Measurements from ENCODE around the gene CLEC4E.
"Not testable (repeated sequence)": the region's sequence is repeated elsewhere in the genome, so short reads cannot be mapped to it uniquely, and the experiment has no call there.

Gene CLEC4E

DNA sequence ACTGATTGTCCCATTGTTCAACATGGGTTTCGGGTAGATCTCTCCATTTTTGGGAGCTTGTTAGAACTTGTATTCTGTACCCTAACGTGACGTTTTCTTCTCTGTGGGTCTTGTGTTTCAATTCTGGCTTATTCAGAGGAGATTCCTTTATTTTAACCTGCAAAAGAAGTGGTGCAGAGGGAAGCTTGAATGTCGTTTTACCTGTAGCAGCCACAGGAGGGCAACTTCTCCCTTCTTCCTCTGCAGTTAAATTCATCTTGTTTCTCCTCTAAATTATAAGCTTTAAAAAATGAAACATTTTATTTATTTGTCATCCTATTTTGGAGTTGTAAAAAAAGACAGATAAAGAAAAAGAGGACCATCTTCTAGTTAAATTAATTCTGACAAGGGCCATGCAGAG, 41.1 kb downstream of the CLEC4E start:
- H3K36me3 ChIP-seq, result no peaks in the 10 kb centered on the region
- TF ChIP-seq CTCF (IDR thresholded peaks at IDR 0.05; ENCODE audit: low read depth, low read length), result peak; percentile 32

DNA sequence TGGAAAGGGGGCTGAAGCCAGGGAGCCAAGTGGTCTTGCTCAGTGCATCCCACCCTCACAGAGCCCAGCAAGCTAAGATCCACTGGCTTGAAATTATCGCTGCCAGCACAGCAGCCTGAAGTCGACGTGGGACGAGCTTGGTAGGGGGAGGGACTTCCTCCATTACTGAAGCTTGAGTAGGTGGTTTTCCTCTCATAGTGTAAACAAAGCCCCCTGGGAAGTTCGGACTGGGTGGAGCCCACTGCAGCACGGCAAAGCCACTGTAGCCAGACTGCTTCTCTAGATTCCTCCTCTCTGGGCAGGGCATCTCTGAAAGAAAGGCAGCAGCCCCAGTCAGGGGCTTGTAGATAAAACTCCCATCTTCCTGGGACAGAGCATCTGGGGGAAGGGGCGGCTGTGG, 44.6 kb downstream of the CLEC4E start:
- not testable (repeated sequence) for H3K9me3 ChIP-seq (ENCODE audit: severe bottlenecking); H3K4me3 ChIP-seq (ENCODE audit: low read depth, low read length); H3K27me3 ChIP-seq (ENCODE audit: insufficient read depth, low read depth, severe bottlenecking); H3K36me3 ChIP-seq; DNase-seq; H3K27ac ChIP-seq

More for the DNA sequence above, 41.1 kb downstream of the CLEC4E start:
- Histone ChIP-seq H3K27ac (no peak overlapping the region), H3K9me3 (ENCODE audit: severe bottlenecking) (no peaks in the 10 kb centered on the region), H3K27me3 (ENCODE audit: insufficient read depth, low read depth, severe bottlenecking) (no peaks in the 10 kb centered on the region), H3K4me3 (ENCODE audit: low read depth, low read length) (no peak overlapping the region)
- DNase-seq, result no peak

DNA sequence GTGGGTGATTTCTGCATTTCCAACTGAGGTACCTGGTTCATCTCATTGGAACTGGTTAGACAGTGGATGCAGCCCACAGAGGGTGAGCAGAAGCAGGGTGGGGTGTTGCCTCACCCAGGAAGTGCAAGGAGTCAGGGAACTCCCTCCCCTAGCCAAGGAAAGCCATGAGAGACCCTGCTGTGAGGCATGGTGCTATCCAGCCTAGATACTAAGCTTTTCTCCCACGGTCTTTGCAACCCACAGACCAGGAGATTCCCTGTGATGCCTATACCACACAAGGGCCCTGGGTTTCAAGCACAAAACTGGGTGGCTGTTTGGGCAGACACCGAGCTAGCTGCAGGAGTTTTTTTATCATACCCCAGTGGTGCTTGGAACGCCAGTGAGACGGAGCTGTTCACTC, 45.0 kb downstream of the CLEC4E start:
- DNase-seq; H3K36me3 ChIP-seq; H3K9me3 ChIP-seq (ENCODE audit: severe bottlenecking); H3K27me3 ChIP-seq (ENCODE audit: insufficient read depth, low read depth, severe bottlenecking); H3K27ac ChIP-seq; H3K4me3 ChIP-seq (ENCODE audit: low read depth, low read length): not testable (repeated sequence)

- Histone ChIP-seq H3K27me3 (ENCODE audit: insufficient read depth, low read depth, severe bottlenecking) (no peaks in the 10 kb centered on the region), H3K36me3 (no peaks in the 10 kb centered on the region), H3K9me3 (ENCODE audit: severe bottlenecking) (no peaks in the 10 kb centered on the region), H3K4me3 (ENCODE audit: low read depth, low read length) (no peak overlapping the region), H3K27ac (no peak overlapping the region)
- DNase-seq, result no peak
- no peak for TF ChIP-seq CTCF (IDR thresholded peaks at IDR 0.05; ENCODE audit: low read depth, low read length)
Observed at GRCh38 chr12:8493084-8493483, 47.6 kb downstream of the CLEC4E start.

DNA sequence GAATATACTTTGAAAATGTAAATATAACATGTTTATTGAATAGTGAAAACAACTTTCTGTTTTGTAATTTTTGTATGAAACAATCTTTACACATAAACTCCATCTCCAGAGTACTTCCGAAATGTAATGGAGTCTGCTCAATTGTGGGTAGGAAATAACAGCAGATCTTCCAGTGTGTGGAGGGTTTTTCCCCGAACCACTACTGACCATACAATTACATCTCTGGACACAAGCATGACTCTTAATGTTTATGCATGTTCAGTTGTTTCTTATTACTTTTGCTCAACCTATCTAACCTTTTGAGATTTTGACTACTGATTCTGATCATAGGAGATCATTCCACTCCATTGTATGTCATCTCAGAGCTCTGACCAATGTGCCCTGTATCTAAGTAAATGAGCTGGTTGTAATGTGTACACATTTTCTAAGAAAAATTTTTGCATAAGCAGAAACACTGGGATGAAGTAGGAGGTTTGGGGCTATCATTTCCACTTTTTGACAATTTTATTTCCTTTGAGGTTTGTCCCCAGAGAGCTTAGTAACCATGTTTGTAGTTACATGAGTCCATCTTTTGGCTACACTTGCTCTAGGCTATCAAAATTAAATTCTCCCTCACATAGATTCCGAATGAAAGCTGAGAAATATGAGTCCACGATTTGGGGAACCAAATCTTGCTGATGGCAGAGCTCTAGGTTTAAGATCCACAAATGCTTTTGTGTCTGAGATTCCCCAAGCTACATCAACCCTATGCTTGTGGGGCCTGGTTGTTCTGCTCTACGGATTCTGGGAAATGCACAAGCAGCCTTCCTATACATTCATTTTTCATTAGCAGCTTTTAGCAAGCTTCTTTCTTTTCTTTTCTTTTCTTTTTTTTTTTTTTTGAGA, 48.8 kb downstream of the CLEC4E start:
- no peak overlapping the region for H3K4me3 ChIP-seq (ENCODE audit: low read depth, low read length)
- H3K27ac ChIP-seq, result no peak overlapping the region
- DNase-seq, result no peak
- TF ChIP-seq CTCF (IDR thresholded peaks at IDR 0.05; ENCODE audit: low read depth, low read length), result no peak
- no peaks in the 10 kb centered on the region for H3K9me3 ChIP-seq (ENCODE audit: severe bottlenecking)
- H3K36me3 ChIP-seq, result no peaks in the 10 kb centered on the region
- H3K27me3 ChIP-seq (ENCODE audit: insufficient read depth, low read depth, severe bottlenecking), result no peaks in the 10 kb centered on the region

Data from WERI-Rb-1 (cell line).